ENCODE results near the gene PROZ.
A peak's percentile ranks its signal among the peaks of the same experiment; 100 is the strongest.

The PROZ gene

GRCh38 chr13:113209336-113209758 is 50.9 kb downstream of the PROZ start, which contains the start of gene CUL4A:
Gene CUL4A, plus strand, starts transcription at chr13:113209613. Its CDS starts 15 bp downstream, at chr13:113209628.
- DNase-seq = peak; percentile 80

GRCh38 chr13:113209759-113210421 is 51.4 kb downstream of the PROZ start:
- peak; percentile 78 for DNase-seq

DNA sequence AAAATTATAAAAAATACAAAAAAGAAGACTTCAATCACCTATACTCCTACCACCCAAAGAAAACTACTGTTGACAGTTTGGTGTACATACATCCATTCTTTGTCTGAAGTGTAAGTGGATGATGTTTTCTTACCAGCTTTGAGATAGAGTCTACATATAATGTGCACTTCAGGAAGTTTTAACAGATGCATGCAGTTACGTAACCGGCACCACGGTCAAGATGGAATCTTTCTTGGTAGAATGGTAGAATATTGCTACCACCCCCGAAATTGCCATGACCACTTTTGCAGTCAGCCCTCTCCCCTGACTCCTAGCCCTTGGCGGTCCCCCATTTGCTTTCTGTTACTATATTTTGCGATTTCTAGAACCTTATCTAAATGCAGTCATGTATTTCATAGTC is 52.4 kb downstream of the PROZ start:
- no peak for DNase-seq

- DNase-seq = peak; percentile 60
Measured at GRCh38 chr13:113211774-113212173, 53.3 kb downstream of the PROZ start.

GRCh38 chr13:113216254-113217048 is 58.0 kb downstream of the PROZ start:
- DNase-seq = peak; percentile 27

DNA sequence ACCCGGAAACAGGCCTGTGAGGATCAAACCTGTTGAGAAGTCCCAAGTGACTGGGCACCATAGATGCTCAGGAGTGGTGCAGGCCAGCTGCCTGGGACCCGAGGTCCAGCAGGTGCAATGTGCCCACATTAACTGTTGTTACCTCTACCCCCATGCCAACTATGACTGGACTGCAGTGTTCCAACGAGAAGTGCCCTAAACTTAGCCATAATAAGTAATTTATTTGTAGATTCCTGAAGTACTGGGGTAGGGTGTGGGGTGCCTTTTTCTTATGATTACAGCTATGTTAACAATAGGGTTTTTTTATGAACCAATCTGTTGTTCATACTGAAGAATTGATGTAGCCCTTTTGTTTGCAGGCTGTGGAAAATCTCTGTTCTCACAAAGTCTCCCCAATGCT is 60.1 kb downstream of the PROZ start:
- no peak for DNase-seq

DNA sequence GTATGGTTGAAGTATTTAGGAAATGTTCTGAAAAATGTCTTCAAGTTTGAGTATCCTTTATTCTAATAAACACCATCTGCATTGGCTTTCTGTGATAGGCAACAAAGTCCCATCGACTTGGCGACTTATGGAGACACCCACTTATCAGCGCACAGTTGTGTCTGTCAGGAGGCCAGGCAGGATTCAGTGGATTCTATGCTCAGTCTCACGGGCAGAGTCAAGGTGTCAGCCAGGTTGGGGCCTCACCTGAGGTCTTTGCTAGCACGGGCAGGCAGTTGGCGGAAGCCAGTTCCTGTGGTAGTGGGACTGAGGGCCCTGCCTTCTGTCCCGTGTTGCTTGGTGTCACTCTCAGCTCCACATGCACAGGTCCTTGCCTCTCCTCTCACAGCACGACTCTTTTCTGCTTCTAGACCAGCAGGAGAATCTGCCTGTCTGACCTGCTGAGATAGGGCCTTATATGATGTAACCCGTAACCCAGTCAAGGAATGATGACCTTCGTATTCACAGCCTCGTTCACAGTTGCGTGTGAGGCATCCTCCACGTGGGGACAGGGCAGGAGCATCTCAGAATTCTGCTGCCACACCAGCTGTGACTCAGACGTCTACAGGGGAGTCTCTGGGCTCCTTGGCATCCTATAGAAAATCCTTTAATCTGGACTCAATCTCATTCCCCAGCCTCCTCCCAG is 61.0 kb downstream of the PROZ start:
- DNase-seq = no peak

DNA sequence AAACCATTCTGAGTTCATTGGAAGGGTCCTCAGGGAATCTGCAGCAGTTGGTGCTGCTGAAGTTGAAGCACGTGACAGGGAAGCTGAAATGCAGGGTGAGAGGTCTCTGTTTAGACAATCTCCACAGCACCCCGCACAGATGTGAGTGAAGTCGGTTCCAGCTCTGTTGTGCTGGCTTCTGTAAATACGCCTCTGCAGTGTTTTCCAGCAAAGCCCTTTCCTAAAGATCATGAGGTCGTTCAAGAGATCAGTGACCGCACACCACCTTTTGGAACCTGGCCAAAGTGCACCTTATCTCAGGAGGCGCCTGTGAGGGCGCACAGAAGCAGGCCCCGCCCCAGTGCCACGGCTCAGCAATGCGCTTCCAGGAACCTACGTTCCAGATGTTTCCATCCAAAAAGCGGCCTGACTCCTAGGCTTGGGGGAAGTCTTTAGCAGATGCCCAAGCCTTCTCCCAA is 61.7 kb downstream of the PROZ start:
- DNase-seq = no peak

DNA sequence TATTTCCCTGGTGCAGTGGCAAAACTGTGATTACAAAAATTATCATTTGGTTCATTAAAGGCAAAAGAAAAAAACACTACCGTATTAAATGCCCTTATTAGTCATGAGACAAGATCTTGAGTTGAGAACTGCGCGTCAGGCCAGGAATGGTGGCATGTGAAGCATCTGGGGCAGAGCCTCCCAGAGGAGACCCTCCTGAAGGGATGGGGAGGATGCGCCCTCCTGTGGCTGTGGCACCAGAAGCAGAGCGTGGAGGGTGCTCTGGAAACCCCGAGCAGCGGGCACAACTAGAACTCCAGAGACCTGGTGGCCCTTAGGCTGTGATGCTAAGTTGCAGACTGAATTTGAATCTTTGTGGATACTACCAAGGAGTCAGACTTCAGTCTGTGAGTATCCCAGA is 62.4 kb downstream of the PROZ start:
- peak; percentile 20 for DNase-seq
